Endodermal cell (in vitro differentiated cells): ENCODE measurements around the gene IGFBP4. TPM values are rescaled to one million over a fixed set of nuclear protein-coding genes. Genes with fewer than 3 reads are reported as not detected.

Experiments
- DNase-seq: peaks from one replicate; pipeline ENCODE4 v3.0.0-alpha.2; 2017
- H3K27ac ChIP-seq: 2 replicates; pipeline ENCODE4 v1.5.1; 2013; ENCODE audit warnings: mild to moderate bottlenecking, low read depth, low read length, moderate library complexity
- H3K27me3 ChIP-seq: 2 replicates; pipeline ENCODE4 v1.6.1; 2013; ENCODE audit warnings: mild to moderate bottlenecking, low read length, moderate library complexity; ENCODE audit not compliant: insufficient read depth, control insufficient read depth, poor library complexity, severe bottlenecking
- H3K36me3 ChIP-seq: 2 replicates; pipeline ENCODE4 v1.7.0; 2013; ENCODE audit warnings: mild to moderate bottlenecking, low read length, moderate library complexity; ENCODE audit not compliant: control insufficient read depth, insufficient read depth
- H3K4me1 ChIP-seq: one replicate; pipeline ENCODE4 v1.7.0; 2013; ENCODE audit warnings: low read length; ENCODE audit not compliant: control insufficient read depth, insufficient read depth
- H3K4me3 ChIP-seq: 2 replicates; pipeline ENCODE4 v1.5.1; 2013; ENCODE audit warnings: mild to moderate bottlenecking, low read length, moderate library complexity
- H3K9ac ChIP-seq: 2 replicates; pipeline ENCODE4 v1.6.1; 2013; ENCODE audit warnings: mild to moderate bottlenecking, low read length, moderate library complexity; ENCODE audit not compliant: poor library complexity, severe bottlenecking; ENCODE audit errors: extremely low read depth
- H3K9me3 ChIP-seq: 2 replicates; pipeline ENCODE4 v1.6.1; 2013; ENCODE audit warnings: mild to moderate bottlenecking, low read length, moderate library complexity; ENCODE audit not compliant: control insufficient read depth
- H3K27ac Mint-ChIP-seq: 2 replicates; pipeline ENCODE4 v1.8.0; 2020; ENCODE audit warnings: mixed read lengths
- H3K27me3 Mint-ChIP-seq: 2 replicates; pipeline ENCODE4 v1.8.0; 2021; ENCODE audit warnings: mild to moderate bottlenecking, mixed read lengths; ENCODE audit not compliant: insufficient read depth
- H3K36me3 Mint-ChIP-seq: 2 replicates; pipeline ENCODE4 v1.8.0; 2020; ENCODE audit warnings: low read depth, mixed read lengths
- H3K4me1 Mint-ChIP-seq: 2 replicates; pipeline ENCODE4 v1.8.0; 2020; ENCODE audit warnings: mixed read lengths
- H3K4me3 Mint-ChIP-seq: 2 replicates; pipeline ENCODE4 v1.8.0; 2020; ENCODE audit warnings: mild to moderate bottlenecking, moderate library complexity, mixed read lengths
- H3K9me3 Mint-ChIP-seq: 2 replicates; pipeline ENCODE4 v1.8.0; 2020; ENCODE audit warnings: mild to moderate bottlenecking, mixed read lengths
- WGBS, 2 experiments: methylation state at CpG; one replicate each; pipeline versions ENCODE4 v1.1.5 to v1.1.7; 2013; ENCODE audit warnings: missing lambda C conversion rate in 2 of 2, mixed read lengths in 1 of 2; ENCODE audit not compliant: insufficient coverage in 1 of 2, insufficient read length in 1 of 2; 5-methylcytosine and 5-hydroxymethylcytosine counted together
- total RNA-seq, 2 donors: library from RNA; stranded (reverse); fragmentation: NEBNext Ultra II Directional in 1 of 2; extraction: Animal tissue kit (Norgen Biotek cat#: 25700) in 1 of 2; gene quantifications; 2 replicates in 1 of 2; 3 replicates in 1 of 2; pipeline ENCODE4 v1.2.1, GENCODE V29; 2021
- TF ChIP-seq, protein P1 (sequence below): fragments of 200-600 bp; sonication (generic); conservative IDR thresholded peaks from 2 replicates; pipeline ENCODE4 v1.5.0; 2021; ENCODE audit warnings: antibody characterized with exemption, mild to moderate bottlenecking

The IGFBP4 gene
- total RNA-seq, 2 donors from 2014 or later, result 58.3 to 69.0 TPM

GRCh38 chr17:40431231-40431602 is 12.0 kb upstream of the IGFBP4 start:
- WGBS, 2 experiments, result 89% methylated on average over 3 of the region's 3 CpGs; no CpG with 5 or more reads in 1 of the 2 experiments
- Mint-ChIP-seq H3K27me3 (peaks cover 7% of the 10 kb centered on the region), H3K4me3 (no peak overlapping the region), H3K36me3 (no peaks in the 10 kb centered on the region), H3K9me3 (peaks cover 7% of the 10 kb centered on the region), H3K27ac (no peak overlapping the region), H3K4me1 (peaks cover 4% of the 10 kb centered on the region)
- Histone ChIP-seq H3K4me3 (no peak overlapping the region), H3K36me3 (no peaks in the 10 kb centered on the region), H3K9me3 (no peaks in the 10 kb centered on the region), H3K27me3 (no peaks in the 10 kb centered on the region), H3K27ac (no peak overlapping the region), H3K9ac (no peak overlapping the region), H3K4me1 (no peaks in the 10 kb centered on the region)
- DNase-seq, result no peak
- TF ChIP-seq, protein P1, sequence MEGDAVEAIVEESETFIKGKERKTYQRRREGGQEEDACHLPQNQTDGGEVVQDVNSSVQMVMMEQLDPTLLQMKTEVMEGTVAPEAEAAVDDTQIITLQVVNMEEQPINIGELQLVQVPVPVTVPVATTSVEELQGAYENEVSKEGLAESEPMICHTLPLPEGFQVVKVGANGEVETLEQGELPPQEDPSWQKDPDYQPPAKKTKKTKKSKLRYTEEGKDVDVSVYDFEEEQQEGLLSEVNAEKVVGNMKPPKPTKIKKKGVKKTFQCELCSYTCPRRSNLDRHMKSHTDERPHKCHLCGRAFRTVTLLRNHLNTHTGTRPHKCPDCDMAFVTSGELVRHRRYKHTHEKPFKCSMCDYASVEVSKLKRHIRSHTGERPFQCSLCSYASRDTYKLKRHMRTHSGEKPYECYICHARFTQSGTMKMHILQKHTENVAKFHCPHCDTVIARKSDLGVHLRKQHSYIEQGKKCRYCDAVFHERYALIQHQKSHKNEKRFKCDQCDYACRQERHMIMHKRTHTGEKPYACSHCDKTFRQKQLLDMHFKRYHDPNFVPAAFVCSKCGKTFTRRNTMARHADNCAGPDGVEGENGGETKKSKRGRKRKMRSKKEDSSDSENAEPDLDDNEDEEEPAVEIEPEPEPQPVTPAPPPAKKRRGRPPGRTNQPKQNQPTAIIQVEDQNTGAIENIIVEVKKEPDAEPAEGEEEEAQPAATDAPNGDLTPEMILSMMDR, result no peak

DNA sequence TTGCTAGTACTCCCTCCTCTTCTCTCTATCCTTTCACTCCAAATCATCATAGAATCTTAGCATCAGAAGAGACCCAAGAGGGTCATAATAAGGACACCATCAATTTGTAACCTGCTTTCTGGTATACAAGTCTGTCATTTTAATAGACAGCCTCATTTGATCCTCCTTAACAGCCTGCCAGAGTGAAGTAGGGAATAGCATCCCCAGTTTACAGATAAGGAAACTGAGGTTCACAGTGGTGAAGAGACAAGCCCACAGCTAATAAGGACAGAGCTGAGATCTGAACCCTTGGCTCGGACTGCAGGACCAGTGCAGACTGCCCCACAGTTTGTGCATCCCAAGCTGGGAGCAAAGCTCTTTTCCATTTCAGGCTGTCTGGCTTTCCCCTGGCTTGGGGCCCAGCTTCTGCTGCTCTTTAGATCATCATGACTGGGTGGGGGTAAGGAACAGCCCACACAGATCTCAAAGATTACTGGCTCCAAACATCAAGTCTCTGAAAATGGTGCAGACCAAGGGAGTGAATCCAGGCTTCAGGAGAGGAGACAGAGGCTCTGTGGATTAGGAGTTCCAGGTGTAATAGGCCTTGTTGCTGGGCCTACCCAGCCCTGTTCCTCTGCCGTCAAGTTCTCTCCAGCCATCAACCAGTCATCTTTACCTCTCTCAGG is 10.3 kb upstream of the IGFBP4 start:
- Histone ChIP-seq H3K27ac (no peak overlapping the region), H3K9ac (no peak overlapping the region), H3K4me3 (no peak overlapping the region), H3K36me3 (no peaks in the 10 kb centered on the region), H3K4me1 (no peaks in the 10 kb centered on the region), H3K9me3 (no peaks in the 10 kb centered on the region), H3K27me3 (no peaks in the 10 kb centered on the region)
- Mint-ChIP-seq H3K9me3 (peaks cover 4% of the 10 kb centered on the region), H3K27ac (no peak overlapping the region), H3K27me3 (peaks cover 7% of the 10 kb centered on the region), H3K36me3 (no peaks in the 10 kb centered on the region), H3K4me1 (peaks cover 4% of the 10 kb centered on the region), H3K4me3 (no peak overlapping the region)
- 79 to 90% methylated on average over 1 to 2 of the region's 2 CpGs for WGBS, 2 experiments
- no peak for DNase-seq
- TF ChIP-seq, protein P1, result no peak

- Mint-ChIP-seq H3K27ac (no peak overlapping the region), H3K9me3 (peaks cover 3% of the 10 kb centered on the region), H3K36me3 (no peaks in the 10 kb centered on the region), H3K4me1 (peaks cover 4% of the 10 kb centered on the region), H3K27me3 (peaks cover 5% of the 10 kb centered on the region), H3K4me3 (no peak overlapping the region)
- TF ChIP-seq, protein P1, result peak; percentile 82
- no peaks in the 10 kb centered on the region for H3K9me3 ChIP-seq
- WGBS, 2 experiments, result 72 to 100% methylated on average over 3 to 6 of the region's 6 CpGs
- H3K9ac ChIP-seq, result no peak overlapping the region
- H3K27ac ChIP-seq, result no peak overlapping the region
- no peaks in the 10 kb centered on the region for H3K4me1 ChIP-seq
- no peak overlapping the region for H3K4me3 ChIP-seq
- H3K27me3 ChIP-seq, result no peaks in the 10 kb centered on the region
- DNase-seq, result peak; percentile 93
- no peaks in the 10 kb centered on the region for H3K36me3 ChIP-seq
These were observed 9.5 kb upstream of the IGFBP4 start for GRCh38 chr17:40433551-40434415.
